ENCODE data around the gene P2RX4.

- TF ChIP-seq, protein P1, sequence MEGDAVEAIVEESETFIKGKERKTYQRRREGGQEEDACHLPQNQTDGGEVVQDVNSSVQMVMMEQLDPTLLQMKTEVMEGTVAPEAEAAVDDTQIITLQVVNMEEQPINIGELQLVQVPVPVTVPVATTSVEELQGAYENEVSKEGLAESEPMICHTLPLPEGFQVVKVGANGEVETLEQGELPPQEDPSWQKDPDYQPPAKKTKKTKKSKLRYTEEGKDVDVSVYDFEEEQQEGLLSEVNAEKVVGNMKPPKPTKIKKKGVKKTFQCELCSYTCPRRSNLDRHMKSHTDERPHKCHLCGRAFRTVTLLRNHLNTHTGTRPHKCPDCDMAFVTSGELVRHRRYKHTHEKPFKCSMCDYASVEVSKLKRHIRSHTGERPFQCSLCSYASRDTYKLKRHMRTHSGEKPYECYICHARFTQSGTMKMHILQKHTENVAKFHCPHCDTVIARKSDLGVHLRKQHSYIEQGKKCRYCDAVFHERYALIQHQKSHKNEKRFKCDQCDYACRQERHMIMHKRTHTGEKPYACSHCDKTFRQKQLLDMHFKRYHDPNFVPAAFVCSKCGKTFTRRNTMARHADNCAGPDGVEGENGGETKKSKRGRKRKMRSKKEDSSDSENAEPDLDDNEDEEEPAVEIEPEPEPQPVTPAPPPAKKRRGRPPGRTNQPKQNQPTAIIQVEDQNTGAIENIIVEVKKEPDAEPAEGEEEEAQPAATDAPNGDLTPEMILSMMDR (IDR thresholded peaks at IDR 0.05; ENCODE audit: control extremely low read depth in 1 of 3, insufficient read depth in 1 of 3, low read depth in 1 of 3, low read length in 3 of 3): no peak
- TF ChIP-seq POLR2A (IDR thresholded peaks at IDR 0.05; ENCODE audit: control extremely low read depth in 1 of 2, low read depth in 2 of 2, low read length in 2 of 2) (no peak), TBP (IDR thresholded peaks at IDR 0.05; ENCODE audit: low read depth, low read length) (no peak), RBBP5 (IDR thresholded peaks at IDR 0.05; ENCODE audit: borderline replicate concordance, low read depth, low read length) (no peak), GABPA (IDR thresholded peaks at IDR 0.05; ENCODE audit: borderline replicate concordance, insufficient read depth, low read length) (no peak), SRF (IDR thresholded peaks at IDR 0.05; ENCODE audit: low read depth, low read length) (no peak), FOSL1 (IDR thresholded peaks at IDR 0.05; ENCODE audit: insufficient read depth, low read depth, low read length) (no peak), CTBP2 (IDR thresholded peaks at IDR 0.05; ENCODE audit: borderline replicate concordance, insufficient read depth, insufficient read length, low read length) (no peak)
Observed at GRCh38 chr12:121203482-121203881, 6.4 kb upstream of the P2RX4 start.
